Pancreas (tissue), 10 donors: ENCODE data around the gene MRGPRX2. TPM values are rescaled to one million over a fixed set of nuclear protein-coding genes. Genes with fewer than 3 reads are reported as not detected.

Experiments
- ATAC-seq, 4 donors: fragments of 200-7000 bp; cut with Tn5 transposase; one replicate each; pipeline versions ENCODE4 v1.8.0 to v1.9.1; 2020; ENCODE audit warnings: mild to moderate bottlenecking in 4 of 4, moderate library complexity in 4 of 4
- DNase-seq, 6 donors: peaks; one replicate each; pipeline ENCODE4 v3.0.0-alpha.2; 2020
- FAIRE-seq: peaks from 2 replicates; lab custom pipeline; 2012; peaks lifted over from hg19 to GRCh38; lab: Jason Lieb, UNC
- H3K27ac ChIP-seq, 4 donors: fragments of 200-600 bp; sonication (generic); 1 replicate in 3 of 4; 2 replicates in 1 of 4; pipeline versions ENCODE4 v1.5.0 to v1.8.0; 2020
- H3K27me3 ChIP-seq, 4 donors: fragments of 200-600 bp; one replicate each; pipeline ENCODE4 v1.8.0; 2021
- H3K36me3 ChIP-seq, 3 donors: fragments of 200-600 bp; sonication (generic) in 1 of 3; one replicate each; pipeline versions ENCODE4 v1.5.0 to v1.8.0; 2020 to 2021
- H3K4me1 ChIP-seq, 3 donors: fragments of 200-600 bp; one replicate each; pipeline ENCODE4 v1.8.0; 2021
- H3K4me3 ChIP-seq, 4 donors: fragments of 200-600 bp; sonication (generic) in 2 of 4; one replicate each; pipeline versions ENCODE4 v1.5.0 to v1.8.0; 2020 to 2021
- H3K9me3 ChIP-seq, 4 donors: fragments of 200-600 bp; one replicate each; pipeline ENCODE4 v1.8.0; 2021
- CTCF ChIP-seq, 4 donors: fragments of 200-600 bp; sonication (generic) in 3 of 4; IDR thresholded peaks; one replicate each; pipeline versions ENCODE4 v1.5.0 to v1.8.0; 2021; ENCODE audit warnings: antibody characterized with exemption in 4 of 4
- WGBS, 2 donors: extraction: QIAGEN DNeasy Blood & Tissue Kit; methylation state at CpG; one replicate each; pipeline ENCODE4 v1.1.7; 2013; 5-methylcytosine and 5-hydroxymethylcytosine counted together
- intact Hi-C, 3 donors: fragments of 100-400 bp; cut with DNase I; formaldehyde crosslinking; loops; one replicate each; pipeline versions ENCODE4 v1.11.1 to v1.14.2; 2022
- polyA plus RNA-seq, 2 donors: library from polyadenylated mRNA; stranded (reverse); fragments of 200-250 nt; gene quantifications; one replicate each; pipeline ENCODE4 v1.2.3, GENCODE V29; 2013
- total RNA-seq, 6 donors: library from RNA; stranded (reverse); fragmentation: NEBNext Ultra II Directional in 4 of 6; extraction: Animal tissue kit (Norgen Biotek cat#: 25700) in 4 of 6; gene quantifications; one replicate each; pipeline versions ENCODE4 v1.2.1 to v1.2.4, GENCODE V29; 2021 to 2023
- donor health status: healthy with polysubstance abuse.
- donor health status: DM: no; HTN: no; CAD: no; lungs with moderate emphysema.
- donor health status: DM: no; HTN: no; CAD: no.
- donor health status: control.
- donor health status: control.
- donor health status: Bipolar disorder and iron deficiency.
- donor health status: DM: yes; HTN: yes; CAD: no.
- donor health status: DM: no; HTN: no; CAD: no.
- donor health status: DM: no; HTN: no; CAD: no.
- donor health status: DM: yes; HTN: yes; CAD: no.

MRGPRX2 gene
- total and polyA plus RNA-seq, 8 donors = 0.05 to 0.09 TPM; not detected in 6

DNA sequence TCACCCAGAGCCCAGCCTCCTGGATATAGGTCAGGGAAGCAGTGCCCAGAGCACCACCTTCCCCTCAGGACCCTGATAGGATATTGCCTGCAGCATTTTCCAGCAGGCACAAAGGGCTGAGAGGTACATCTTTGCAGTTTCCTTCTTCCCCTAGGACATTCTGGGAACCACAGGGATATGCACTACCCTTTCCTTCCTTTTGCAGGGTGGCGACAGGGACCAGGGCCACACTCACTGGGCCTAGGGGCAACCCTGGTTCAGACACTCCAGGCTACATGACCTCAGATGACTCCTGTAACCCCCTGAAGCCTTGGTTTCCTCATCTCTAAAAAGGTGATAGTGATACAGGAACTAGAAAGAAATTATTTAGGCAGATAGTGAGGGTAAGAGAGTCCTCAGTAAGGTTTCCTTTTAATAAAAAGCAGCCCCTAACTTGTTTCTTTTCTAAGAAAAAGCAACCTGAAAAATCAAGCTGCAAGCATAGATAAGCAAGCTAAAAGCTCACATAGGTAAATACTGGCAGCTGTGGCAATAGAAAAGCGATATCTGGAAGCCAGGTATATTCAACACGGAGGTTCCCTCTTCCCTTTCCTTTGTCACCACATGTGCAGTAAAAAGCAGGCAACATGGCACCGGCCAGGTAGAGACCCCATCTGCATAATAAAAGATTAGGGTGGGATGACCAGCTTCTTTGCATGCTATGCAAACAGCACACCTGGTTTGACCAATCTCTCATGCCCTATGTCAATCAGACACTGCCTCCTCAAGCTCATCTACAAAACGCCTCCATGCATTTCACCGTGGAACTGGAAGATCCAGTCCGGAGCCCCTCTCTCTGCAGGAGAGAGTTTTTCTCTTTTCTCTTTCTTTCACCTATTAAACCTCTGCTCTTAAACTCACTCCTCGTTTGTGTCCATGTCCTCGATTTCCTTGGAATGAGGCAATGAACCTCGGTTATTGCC lies 13.2 kb upstream of the MRGPRX2 start:
- Histone ChIP-seq H3K4me1 (peaks cover 0 to 14% (median 5%) of the 10 kb centered on the region in 3 donors), H3K4me3 (no peak overlapping the region), H3K9me3 (no peaks in the 10 kb centered on the region), H3K36me3 (no peaks in the 10 kb centered on the region), H3K27me3 (no peaks in the 10 kb centered on the region), H3K27ac (no peak overlapping the region)
- TF ChIP-seq CTCF (IDR thresholded peaks at IDR 0.05) = no peak
- DNase-seq = no peak
- no peak for FAIRE-seq
- 39 to 48% methylated on average over 10 of the region's 10 CpGs for WGBS, 2 donors
- intact Hi-C loops = loop anchor here in 2 of 3 donors (2.0 to 10.0 kb wide), 5 partner anchors 171 to 484 kb away; partner anchors contain the start of gene E2F8 (in 1 of the 2)
- ATAC-seq = peak in 1 of 4 donors; percentile 23

- peak in 2 of 4 donors; percentile 18 to 28 for ATAC-seq
- peak in 3 of 6 donors; percentile 37 to 69 (median 59) for DNase-seq
- H3K4me3 ChIP-seq = no peak overlapping the region
- no peak for TF ChIP-seq CTCF (IDR thresholded peaks at IDR 0.05)
- no peaks in the 10 kb centered on the region for H3K9me3 ChIP-seq
- FAIRE-seq = no peak
- intact Hi-C loops = loop anchor here in 2 of 3 donors (2.0 to 10.0 kb wide), 5 partner anchors 172 to 485 kb away; partner anchors contain the start of gene E2F8 (in 1 of the 2)
- WGBS, 2 donors = 59 to 63% methylated on average over 5 of the region's 5 CpGs
- no peak overlapping the region for H3K27ac ChIP-seq
- H3K27me3 ChIP-seq = no peaks in the 10 kb centered on the region
- peaks cover 0 to 13% (median 5%) of the 10 kb centered on the region in 3 donors for H3K4me1 ChIP-seq
- H3K36me3 ChIP-seq = no peaks in the 10 kb centered on the region
Observed at GRCh38 chr11:19072464-19072863, 11.9 kb upstream of the MRGPRX2 start.

DNA sequence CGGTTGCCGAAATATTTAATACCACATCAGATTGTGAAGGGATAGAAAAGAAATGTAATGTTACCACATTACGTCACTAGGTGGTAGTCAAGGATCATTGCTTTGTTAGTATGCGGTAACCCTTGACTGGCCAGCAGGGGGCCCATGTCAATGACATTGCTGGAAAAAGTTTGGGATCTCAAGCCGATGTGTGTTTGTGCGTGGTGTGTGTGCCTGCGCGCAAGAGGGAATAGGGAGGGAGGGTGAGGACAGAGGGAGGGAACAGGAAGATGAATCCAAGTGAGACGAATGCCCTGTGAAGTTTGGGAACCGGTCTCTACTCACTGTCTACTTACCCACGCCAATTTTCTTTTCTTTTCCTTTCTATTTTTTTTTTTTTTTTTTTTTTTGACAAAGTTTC lies 10.7 kb upstream of the MRGPRX2 start:
- no peak overlapping the region for H3K27ac ChIP-seq
- H3K27me3 ChIP-seq = no peaks in the 10 kb centered on the region
- intact Hi-C loops = loop anchor here in 2 of 3 donors (5.0 to 10.0 kb wide), 4 partner anchors 174 to 486 kb away; partner anchors contain the start of gene E2F8 (in 1 of the 2)
- no peaks in the 10 kb centered on the region for H3K36me3 ChIP-seq
- FAIRE-seq (peak; percentile 43), DNase-seq (peak; percentile 63 to 81 (median 78)), ATAC-seq (peak; percentile 81 to 98 (median 96))
- TF ChIP-seq CTCF (IDR thresholded peaks at IDR 0.05) = peak; percentile 77 to 96 (median 90)
- no peaks in the 10 kb centered on the region for H3K9me3 ChIP-seq
- 2% methylated on average over 11 of the region's 11 CpGs for WGBS, 2 donors
- H3K4me3 ChIP-seq = no peak overlapping the region
- peaks cover 0 to 7% (median 5%) of the 10 kb centered on the region in 3 donors for H3K4me1 ChIP-seq

GRCh38 chr11:19059833-19060232 lies 684 bp downstream of the MRGPRX2 start:
- Histone ChIP-seq H3K27me3 (no peaks in the 10 kb centered on the region), H3K9me3 (no peaks in the 10 kb centered on the region), H3K4me1 (no peaks in the 10 kb centered on the region), H3K27ac (no peak overlapping the region), H3K4me3 (no peak overlapping the region), H3K36me3 (no peaks in the 10 kb centered on the region)
- TF ChIP-seq CTCF (IDR thresholded peaks at IDR 0.05) = no peak
- 44 to 59% methylated on average over 5 of the region's 5 CpGs for WGBS, 2 donors
- ATAC-seq (no peak), FAIRE-seq (no peak), DNase-seq (no peak)
- intact Hi-C loops = no loop called here
